Esophagus muscularis mucosa (tissue), 3 donors: ENCODE measurements around the gene PNKP.

Experiments used
- EP300 ChIP-seq: sonication (generic); formaldehyde crosslinking; IDR thresholded peaks from one replicate; pipeline ENCODE4 v1.6.1; 2017; ENCODE audit warnings: antibody characterized with exemption
- TF ChIP-seq, protein P1 (sequence below), 3 experiments: fragments of 200-600 bp in 2 of 3; fragments of 450-650 bp in 1 of 3; sonication (generic) in 2 of 3; IDR thresholded peaks; one replicate each; pipeline ENCODE4 v1.5.1; 2017 to 2019; ENCODE audit warnings: antibody characterized with exemption in 3 of 3, mild to moderate bottlenecking in 2 of 3, moderate library complexity in 1 of 3

DNA sequence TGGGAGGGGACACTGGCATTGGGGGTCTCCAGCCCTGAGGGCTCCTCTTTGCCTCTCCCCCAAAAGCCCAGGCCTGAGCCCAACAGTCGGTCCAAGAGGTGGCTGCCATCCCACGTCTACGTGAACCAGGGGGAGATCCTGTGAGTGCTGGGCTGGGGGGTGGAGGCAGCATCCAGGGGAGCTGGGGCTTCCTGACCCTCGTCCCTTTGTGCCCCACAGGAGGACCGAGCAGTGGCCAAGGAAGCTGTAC is 9.6 kb downstream of the PNKP start:
- TF ChIP-seq, protein P1, sequence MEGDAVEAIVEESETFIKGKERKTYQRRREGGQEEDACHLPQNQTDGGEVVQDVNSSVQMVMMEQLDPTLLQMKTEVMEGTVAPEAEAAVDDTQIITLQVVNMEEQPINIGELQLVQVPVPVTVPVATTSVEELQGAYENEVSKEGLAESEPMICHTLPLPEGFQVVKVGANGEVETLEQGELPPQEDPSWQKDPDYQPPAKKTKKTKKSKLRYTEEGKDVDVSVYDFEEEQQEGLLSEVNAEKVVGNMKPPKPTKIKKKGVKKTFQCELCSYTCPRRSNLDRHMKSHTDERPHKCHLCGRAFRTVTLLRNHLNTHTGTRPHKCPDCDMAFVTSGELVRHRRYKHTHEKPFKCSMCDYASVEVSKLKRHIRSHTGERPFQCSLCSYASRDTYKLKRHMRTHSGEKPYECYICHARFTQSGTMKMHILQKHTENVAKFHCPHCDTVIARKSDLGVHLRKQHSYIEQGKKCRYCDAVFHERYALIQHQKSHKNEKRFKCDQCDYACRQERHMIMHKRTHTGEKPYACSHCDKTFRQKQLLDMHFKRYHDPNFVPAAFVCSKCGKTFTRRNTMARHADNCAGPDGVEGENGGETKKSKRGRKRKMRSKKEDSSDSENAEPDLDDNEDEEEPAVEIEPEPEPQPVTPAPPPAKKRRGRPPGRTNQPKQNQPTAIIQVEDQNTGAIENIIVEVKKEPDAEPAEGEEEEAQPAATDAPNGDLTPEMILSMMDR (IDR thresholded peaks at IDR 0.05): no peak
- TF ChIP-seq EP300: no peak
